HG02571 (cell line): ENCODE measurements around the gene TMEM63B.
"Not testable (repeated sequence)": the region's sequence is repeated elsewhere in the genome, so short reads cannot be mapped to it uniquely, and the experiment has no call there.

Source experiments
- ATAC-seq: cut with Tn5 transposase; IDR thresholded peaks from one replicate; pipeline ENCODE4 v1.9.1; 2021; ENCODE audit warnings: mild to moderate bottlenecking, moderate library complexity; ENCODE audit not compliant: unreplicated experiment

The TMEM63B gene

DNA sequence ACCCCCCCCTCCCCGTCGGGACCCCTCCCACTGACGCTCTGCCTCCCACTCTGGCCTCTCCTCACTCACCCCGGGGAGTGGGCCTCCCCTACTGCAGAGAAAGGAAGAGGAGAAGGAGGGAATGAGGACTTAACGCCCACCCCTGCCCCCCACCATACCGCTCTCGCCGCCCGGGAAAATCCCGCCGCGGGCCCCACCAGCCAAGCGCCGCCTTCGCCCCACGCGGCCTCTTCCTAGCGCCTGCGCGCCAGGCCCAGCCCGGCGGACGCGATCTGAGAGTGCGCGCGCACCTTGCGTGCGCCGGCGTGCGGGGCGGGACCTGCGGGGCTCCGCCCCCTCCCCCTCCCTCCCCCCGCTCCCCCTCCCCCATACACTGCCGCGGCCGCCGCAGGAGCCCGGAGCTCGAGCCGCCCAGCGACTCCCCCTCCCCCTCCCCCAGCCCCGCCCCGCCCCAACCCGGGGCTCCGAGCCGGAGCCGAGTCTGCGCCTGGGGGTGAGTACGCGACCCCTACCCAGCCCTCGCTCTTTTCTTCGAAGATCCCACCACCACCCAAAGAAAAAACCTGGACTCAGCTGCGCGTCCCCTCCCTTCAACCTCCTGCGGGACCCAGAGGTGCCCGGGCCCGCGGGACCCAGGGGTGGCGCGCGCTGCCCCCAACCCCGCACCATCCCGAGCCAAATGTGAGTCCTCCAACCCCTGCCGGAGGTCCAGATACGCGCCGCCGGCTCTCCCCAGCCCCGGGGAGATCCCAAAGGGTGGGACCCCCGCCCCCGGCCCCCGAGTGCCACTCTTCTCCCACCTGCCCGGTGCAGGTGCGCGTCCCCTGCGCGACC is at the start of gene TMEM63B, which contains the start of gene MRPL14:
TSS of gene TMEM63B (plus strand) at position 369 of the 834 bp plus-strand sequence. CDS start 7,031 bp downstream, outside the sequence.
TSS of gene MRPL14 (minus strand) at position 267 of the 834 bp plus-strand sequence. CDS start 10,841 bp downstream, outside the sequence.
- peak; percentile 67 for ATAC-seq

DNA sequence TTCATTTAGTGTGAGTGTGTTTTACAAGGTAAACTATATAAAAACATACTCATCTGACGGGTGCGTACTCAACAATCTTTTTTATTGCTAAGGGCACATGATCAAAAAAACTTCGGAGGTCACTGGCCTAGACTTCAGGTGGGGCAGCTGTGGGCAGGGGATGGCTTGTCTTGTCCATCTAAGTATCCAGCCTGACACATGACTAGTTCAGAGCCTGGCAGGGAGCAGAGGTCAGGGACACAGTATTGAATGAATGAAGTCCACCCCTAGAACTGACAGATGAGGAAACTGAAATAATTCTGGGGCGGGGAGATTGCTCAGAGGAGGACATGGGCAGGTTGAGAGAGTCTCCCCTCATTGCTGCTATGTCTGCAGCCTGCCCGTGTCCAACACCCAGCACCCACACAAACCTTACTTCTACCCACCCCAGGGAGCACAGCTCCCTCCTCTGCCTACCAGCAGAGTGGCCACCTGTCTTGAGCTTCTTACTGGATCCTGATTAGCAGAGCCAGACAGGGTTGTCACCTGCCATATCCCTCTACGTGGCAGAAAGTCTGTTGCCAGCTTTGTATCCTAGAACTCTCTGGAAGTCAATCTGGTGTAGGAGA is 49.0 kb upstream of the TMEM63B start:
- no peak for ATAC-seq

DNA sequence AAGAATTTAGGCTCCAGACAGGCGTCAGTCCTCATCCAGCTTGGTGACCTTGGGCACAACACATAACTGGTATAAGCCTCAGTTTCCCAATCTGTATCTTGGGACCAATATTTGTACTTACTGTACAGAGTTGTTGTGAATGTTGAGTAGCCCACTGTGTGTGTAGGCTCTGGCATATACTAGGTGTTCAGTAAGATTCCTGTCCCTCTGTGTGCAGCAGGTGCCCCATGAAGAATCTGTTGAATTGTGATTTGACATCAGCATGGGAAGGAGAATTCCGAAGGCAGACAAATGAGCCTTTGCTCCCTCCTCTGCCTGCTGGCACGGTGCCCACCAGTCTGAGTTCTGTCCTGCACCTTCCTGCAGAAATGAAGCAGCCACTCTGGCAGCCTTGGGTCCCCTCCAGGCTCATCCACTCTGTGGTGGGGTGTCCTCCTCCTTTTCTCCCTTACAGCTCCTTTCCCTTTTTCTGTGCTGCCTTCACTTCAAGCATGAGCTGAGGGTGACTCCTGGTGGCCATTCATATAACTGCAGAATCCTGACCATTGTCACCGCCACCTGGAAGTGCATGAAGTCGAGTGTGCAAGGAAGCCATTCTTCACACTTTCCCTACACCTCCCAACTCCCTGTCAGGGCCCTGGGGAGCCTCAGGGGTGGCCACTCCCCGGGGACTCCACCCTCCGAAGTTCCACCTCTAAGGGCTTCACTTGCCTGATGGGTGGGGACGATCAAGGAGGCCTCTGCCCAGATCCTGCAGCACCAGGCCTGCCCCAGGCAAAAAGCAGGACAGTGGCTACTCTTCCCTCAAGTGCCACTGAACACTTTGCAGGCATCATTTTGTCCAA is 48.3 kb upstream of the TMEM63B start:
- no peak for ATAC-seq

DNA sequence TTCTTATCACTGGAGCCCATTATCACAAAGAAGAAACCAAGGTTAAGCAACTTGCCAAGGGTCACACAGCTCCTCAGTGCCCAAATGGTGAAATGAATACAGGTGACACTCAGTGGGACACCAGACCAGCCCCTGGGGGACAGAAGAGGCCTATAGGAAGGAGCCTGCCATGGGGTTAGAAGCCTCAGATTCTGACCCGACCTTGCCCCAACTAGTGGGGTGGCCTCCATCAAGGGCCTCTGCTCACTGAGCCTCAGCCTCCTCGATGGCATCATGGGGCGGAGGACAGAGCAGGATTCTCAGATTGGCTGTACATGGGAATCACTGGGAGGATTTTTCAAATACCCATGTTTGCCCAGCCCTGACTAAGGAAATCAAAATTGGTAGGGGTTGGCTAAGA is 47.7 kb upstream of the TMEM63B start:
- ATAC-seq = no peak

DNA sequence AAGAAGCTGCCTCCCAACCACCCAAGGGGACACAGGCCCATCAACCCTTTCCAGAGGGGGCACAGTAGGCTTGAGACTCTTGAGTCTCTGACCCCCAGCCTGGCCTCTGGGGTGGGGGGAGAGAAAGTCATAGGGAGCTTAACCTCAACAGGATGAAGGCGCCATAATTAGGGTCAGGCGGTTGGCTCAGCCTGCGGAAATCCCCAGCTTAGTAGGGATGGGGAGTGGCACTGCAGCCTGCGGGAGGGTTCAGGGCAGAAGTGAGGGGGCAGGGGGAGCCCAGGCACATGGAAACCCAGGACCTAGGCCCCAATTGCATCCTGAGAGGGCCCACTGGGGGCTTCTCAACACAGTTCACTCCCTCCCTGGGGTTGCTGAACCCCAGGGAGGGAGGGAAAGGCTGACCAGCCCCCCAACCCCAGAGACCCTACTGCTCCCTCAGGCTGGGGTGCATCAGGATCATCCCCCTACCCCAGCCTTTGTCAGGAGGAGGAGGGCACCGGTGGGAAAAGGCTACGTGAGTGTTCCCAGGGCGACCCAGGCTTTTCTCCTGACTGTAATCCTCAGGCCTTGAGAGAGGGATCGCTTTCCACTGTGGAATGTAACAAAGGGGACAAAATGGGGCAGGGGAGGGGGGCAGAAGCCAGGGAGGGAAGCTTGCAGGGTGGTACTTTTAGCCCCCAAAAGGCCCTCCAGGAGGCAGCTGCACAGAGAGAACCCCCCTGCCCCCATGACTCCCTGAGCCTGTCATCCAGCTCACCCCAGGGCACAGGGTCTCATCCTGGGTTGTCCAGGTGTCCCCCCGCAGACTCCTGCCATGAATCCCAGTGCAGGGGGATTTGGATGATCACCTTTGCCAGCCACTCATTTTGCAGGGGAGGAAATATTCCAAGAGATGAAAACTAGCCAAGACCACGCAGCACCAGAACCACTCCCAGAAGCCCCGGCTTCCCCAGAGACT is 46.5 kb upstream of the TMEM63B start:
- ATAC-seq = no peak

DNA sequence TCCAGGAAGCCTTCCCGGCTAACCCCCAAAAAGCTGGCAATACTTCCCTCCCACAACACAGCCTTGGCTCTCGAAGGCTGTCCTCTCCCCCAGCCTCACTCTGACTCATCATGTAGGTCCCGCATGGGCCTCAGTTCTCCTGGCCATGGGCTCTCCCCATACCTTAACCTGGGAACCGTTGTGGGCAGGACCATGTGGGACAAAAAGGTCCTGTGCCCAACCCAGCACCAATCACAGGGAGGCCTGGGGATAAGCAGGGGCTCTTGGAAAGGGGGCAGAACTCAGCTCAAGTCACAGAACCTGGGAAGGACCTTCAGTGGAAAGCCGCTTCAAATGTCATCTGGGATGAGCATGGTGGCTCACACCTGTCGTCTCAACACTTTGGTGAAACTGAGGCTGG is 45.6 kb upstream of the TMEM63B start:
- ATAC-seq = no peak

DNA sequence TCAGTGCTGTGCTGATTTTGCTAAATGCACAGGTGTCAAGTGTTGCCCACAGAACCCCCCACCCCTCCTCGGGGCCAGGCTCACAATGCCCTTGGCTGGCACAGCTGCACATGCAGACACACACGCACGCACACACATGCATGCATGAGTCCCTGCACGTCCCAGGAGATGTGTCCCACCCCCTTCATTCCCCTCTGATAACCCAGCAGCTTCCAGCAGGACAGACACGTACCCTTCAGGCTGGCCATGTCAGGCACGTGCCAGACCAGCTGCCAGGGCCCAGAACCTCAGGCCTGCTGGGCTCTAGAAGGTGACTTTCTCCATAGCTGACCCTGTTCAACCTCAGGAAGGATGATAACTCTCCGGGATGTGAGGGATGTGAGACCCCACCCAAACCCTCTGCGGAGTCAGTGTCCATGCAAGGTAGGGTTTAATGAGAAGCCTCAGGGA is 44.5 kb upstream of the TMEM63B start:
- no peak for ATAC-seq

DNA sequence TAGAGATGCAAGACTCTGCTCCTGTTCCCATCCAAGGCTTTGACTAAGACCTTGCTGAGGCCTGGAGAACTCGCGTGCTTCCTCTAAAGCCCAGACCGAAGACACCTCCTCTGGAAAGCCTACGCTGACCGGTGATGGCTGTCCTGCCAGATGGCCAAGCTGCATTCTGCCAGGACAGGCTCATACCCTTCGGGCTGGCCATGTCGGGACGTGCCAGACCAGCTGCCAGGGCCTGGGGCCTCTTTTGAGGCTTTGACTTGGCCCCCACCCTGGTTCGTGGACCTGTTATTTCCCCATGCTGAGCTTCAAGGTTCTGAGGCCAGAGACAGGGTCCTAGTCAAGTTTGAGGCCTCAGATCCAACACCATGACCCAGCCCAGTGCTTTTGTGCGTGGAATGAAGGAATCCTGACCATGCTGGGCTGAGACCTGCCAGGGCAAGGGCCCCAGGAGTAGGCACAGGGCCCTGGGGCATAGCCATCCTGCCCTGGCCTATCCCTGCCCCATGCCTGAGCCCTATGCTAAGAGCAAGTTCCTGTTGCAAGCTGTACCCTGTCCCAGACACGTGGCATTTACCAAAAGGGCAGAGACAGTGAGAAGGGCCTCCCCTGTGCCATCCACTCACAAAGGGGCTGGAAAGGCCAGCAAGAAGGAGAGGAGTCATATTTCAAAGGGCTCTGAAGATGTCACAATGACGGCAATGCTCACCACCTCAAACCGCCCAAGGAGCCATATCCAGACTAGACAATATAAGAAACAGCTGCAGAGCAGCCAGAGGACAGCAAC is 42.9 kb upstream of the TMEM63B start:
- no peak for ATAC-seq

DNA sequence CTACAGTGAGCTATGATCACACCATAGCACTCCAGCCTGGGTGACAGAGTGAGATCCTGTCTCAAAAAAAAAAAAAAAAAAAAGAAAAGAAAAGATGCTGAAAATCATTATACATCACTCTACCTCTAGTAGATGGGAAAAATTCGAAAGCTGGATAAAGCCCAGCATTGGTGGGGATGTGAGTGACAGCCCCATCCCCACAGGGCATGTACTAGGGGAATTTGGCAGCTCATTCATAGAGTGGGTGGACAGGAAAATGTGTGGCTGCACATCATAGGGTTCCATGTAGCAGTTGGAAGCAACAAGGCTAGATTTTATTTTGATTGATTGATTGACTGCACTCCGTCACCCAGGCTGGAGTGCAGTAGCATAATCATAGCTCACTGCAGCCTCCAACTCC is 42.1 kb upstream of the TMEM63B start:
- ATAC-seq = no peak

DNA sequence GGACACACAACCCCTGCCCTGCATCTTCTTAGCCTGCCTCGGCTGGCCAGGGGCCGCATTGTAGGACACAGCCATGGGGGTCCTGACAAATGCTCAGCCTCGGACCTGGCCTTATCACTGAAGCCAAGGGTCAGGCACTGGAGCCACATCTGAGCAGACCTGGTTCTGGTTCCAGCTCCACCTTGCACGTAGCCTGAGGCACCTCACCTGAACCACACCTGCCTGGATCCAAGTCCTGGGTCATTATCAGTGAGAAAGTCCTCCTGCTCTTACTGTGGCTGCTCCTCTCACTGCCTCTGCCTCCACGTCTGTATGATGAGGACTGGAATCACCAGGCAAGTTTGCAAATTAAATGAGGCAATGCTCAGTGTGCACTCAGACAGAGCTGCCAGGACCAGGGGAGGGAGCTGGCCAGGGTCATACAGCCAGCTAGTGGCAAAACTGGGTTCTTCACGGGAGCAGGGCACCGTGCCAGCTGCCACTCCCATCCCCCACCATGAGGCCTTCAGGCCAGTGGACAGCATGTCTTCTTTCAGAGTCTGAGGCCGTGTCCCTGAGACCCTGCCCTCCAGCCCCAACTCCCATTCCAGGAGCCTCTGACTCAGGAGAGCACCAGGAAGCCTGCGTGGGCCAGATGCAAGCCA is 40.3 kb upstream of the TMEM63B start:
- ATAC-seq = no peak

DNA sequence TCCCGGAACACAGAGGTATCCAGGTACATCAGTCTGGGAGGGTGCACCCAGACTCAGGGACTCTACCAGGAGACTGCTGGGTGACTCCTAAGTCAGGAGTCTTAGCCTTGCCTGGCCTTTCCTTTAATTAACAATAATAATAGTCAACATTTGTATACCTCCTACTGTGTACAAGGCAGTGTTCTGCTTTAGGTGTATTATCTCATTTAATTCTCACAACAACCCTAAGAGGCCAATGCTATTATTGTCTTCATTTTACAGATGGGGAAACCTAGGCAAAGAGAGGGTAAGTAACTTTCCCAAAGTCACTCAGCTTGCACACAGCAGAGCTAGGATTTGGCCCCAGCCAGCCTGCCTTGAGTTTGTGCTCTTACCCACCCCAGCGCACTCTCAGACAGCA is 39.7 kb upstream of the TMEM63B start:
- ATAC-seq = no peak

DNA sequence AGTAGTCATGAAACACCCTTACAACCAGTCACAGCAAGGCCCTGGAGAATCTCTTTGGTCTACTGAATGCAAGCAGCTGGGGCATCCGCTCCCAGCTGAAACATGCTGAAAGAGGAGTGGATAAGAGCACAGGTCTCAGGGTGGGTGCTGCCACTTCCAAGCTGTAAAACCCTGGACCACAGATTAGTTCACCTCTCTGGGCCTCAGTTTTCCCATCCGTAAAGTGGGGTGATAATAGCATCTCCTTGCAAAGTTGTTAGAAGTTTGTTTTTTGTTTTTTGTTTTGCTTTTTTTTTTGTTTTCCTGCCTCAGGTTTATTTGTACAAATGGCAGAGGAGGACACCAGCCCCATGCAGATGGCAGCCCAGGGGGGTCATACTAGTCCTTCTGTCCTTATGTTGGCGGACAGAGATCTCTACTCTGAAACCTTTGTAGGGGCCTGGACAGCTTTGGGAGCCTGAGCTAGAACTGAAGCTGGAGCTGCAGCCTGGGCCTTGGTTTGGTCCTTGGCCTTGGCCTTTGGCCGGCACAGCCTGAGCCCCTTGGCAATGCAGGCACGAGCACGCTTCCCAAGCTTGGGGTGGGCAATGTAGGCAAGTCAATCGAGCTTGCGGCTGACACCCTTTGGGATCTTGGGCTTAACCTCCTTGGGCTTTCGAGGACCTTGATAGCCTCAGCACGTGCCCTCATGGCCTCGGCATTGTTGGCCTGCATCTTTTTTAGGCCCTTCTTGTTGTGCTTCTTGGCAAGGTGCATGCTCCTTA is 38.3 kb upstream of the TMEM63B start:
- ATAC-seq = no peak

DNA sequence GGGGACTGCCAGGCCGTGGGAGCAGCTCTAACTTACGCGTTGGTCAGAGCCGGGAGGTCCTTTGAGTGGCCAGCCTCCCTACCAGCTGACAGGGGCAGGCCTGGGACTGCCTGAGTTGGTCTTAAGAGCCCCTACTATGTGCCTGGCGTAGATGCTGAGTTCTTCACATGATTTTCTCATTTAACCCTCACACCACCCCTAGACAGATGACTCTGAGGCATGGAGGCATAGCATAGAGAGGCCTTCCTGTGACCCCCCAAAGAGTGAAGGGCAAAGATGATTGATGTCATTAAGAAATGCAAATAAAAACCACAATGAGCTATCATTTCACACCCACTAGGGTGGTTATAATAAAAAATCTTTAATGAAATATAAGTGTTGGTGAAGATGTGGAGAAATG is 36.9 kb upstream of the TMEM63B start:
- no peak for ATAC-seq

DNA sequence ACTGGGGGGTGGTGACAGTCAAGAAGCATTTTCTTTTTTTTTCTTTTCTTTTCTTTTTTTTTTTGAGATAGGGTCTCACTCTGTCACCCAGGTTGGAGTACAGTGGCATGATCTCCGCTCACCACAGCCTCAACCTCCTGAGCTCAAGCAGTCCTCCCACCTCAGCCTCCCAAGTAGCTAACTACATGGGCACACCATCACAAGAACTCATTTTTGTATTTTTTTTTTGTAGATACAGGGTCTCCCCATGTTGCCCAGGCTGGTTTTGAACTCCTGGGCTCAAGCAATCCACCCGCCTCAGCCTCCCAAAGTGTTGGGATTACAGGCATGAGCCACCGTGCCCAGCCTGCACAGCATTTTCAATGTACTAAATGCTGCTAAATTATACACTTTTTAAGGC is 36.0 kb upstream of the TMEM63B start:
- not testable (repeated sequence) for ATAC-seq

DNA sequence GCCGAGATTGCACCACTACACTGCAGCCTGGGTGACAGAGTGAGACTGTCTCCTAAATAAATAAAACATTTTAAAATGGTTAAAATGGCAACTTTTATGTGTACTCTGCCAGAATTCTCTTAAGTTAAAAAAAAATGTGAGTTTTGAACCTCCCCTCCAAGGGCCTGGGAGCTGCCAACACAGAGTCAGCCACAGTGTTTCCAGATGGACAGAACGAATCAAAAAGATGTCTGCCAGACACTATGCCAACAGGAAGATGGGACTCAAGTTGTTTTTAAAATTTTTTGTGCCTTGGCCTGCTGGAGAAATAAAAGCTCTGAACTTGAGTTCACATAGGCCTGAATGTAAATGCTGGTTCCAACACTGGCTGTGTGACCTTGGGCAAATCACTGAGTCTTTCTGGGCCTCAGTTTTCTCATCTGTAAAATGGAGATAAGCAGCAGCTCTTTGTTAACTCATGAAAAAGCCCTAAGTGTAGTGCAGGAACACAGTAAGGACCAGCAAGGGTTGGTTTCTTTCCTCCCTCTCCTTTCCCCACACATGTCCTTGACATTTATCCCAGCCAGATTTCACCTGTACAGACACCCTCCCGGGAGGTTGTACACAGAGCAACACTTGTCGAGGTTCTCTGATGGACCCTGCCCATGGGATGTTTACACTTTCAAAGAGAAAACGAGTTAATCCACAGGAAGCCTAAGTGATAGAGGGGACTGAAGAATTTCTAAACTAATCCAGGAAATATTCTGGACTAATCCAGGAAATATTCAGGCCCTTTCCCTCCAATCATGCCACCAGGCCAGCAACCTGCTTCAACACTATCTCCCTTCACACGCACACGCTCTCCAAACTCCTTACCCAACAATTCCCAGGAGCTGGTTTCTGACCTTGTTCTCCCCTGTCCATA is 35.1 kb upstream of the TMEM63B start:
- ATAC-seq = no peak

DNA sequence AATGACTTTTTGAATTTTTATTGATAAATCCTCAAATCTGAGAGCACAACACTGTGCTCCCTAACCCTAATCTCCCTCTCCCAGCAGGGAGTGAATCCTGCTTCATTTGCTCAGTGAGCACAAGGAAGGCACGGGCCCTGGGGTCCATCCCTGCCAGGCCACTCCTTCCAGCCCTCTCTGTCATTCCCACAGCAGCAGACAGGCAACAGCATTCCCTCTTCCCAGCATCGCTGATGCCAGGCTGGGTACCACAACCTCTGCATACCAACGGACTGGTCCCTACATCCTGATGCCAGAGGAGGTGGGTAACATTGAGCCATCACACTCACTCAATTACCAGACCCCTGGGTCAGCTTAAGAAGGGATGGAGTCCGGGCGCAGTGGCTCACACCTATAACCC is 34.3 kb upstream of the TMEM63B start:
- no peak for ATAC-seq

DNA sequence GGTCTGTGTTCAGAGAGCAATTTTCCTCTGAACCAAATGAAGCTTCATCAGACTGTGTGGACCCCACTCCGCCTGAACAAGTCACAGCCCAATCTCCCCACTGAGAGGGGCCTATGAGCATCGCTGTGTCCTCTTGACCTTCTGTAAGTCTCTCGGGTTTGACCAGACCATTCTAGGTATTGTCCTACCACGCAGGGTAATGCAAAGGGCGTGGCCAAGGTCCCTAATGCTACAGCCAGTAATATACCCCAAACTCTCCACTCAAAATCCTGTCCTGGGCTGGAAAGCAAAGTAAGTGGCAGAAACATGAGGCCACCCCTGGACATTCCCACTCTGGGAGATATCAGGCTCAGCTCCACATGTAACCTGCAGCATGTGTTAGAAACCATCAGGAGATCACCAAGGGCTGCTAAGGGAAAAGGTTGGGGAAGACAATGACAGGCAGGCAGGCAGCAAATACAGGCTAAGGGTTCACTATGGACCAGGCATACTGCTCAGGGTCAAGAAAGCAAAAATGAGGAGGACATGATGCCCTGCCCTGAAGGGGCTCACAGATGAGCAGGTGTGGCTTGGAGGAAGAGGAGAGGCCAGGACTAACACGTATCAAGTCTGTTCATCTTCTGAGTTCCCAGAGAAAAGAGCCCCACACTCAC is 33.5 kb upstream of the TMEM63B start:
- no peak for ATAC-seq
